HL-60 (cell line): ENCODE results near the gene GRIK2.

ENCODE experiments used
- DNase-seq, 2 experiments: peaks; one replicate each; pipeline ENCODE4 v3.0.0-alpha.2; 2010 to 2020; ENCODE audit warnings: low read depth in 1 of 2, low spot score in 1 of 2
- H3K27ac ChIP-seq: fragments of 250-450 bp; sonication (Bioruptor Pico); replicated peaks from 2 replicates; pipeline ENCODE4 v1.5.1; 2020; ENCODE audit warnings: mild to moderate bottlenecking, moderate library complexity
- H3K27me3 ChIP-seq: fragments of 250-450 bp; sonication (Bioruptor Pico); 2 replicates; pipeline ENCODE4 v1.5.1; 2021; ENCODE audit warnings: mild to moderate bottlenecking, moderate library complexity; ENCODE audit not compliant: insufficient read depth, poor library complexity, severe bottlenecking
- H3K4me3 ChIP-seq: replicated peaks from 2 replicates; pipeline ENCODE4 v1.5.1; 2011; ENCODE audit warnings: mild to moderate bottlenecking, control low read depth, low read length; ENCODE audit not compliant: insufficient read depth
- CTCF ChIP-seq: IDR thresholded peaks from one replicate; pipeline ENCODE4 v1.5.1; 2011; ENCODE audit warnings: low read length, control low read depth, inconsistent platforms; ENCODE audit not compliant: insufficient read depth
- GABPA ChIP-seq: IDR thresholded peaks from 2 replicates; pipeline ENCODE4 v1.6.1; 2012; ENCODE audit warnings: low read depth
- POLR2AphosphoS5 ChIP-seq: IDR thresholded peaks from 2 replicates; pipeline ENCODE4 v1.6.1; 2012; ENCODE audit warnings: low read depth
- REST ChIP-seq: IDR thresholded peaks from 2 replicates; pipeline ENCODE4 v1.6.1; 2012; ENCODE audit warnings: low read depth; ENCODE audit not compliant: insufficient replicate concordance
- SPI1 ChIP-seq: IDR thresholded peaks from 2 replicates; pipeline ENCODE4 v1.6.1; 2012; ENCODE audit warnings: low read depth, mild to moderate bottlenecking, borderline replicate concordance

The GRIK2 gene

GRCh38 chr6:101531538-101531937, 138.0 kb downstream of the GRIK2 start:
- DNase-seq, result no peak
- Histone ChIP-seq H3K27ac (no peak overlapping the region), H3K27me3 (no peaks in the 10 kb centered on the region), H3K4me3 (no peak overlapping the region)
- no peak for TF ChIP-seq REST
- TF ChIP-seq SPI1, result no peak
- no peak for TF ChIP-seq POLR2AphosphoS5
- TF ChIP-seq CTCF, result no peak
- TF ChIP-seq GABPA, result no peak

GRCh38 chr6:101534386-101534785, 140.9 kb downstream of the GRIK2 start:
- H3K27me3 ChIP-seq, result no peaks in the 10 kb centered on the region
- no peak overlapping the region for H3K4me3 ChIP-seq
- no peak for DNase-seq
- no peak overlapping the region for H3K27ac ChIP-seq
- TF ChIP-seq GABPA (no peak), CTCF (no peak), POLR2AphosphoS5 (no peak), SPI1 (no peak), REST (no peak)

- Histone ChIP-seq H3K27me3 (no peaks in the 10 kb centered on the region), H3K27ac (no peak overlapping the region), H3K4me3 (no peak overlapping the region)
- TF ChIP-seq SPI1 (no peak), POLR2AphosphoS5 (no peak), REST (no peak), GABPA (no peak), CTCF (no peak)
- DNase-seq, result no peak
Observed at GRCh38 chr6:101534821-101535220, 141.3 kb downstream of the GRIK2 start.
